Measurements from ENCODE around the gene OGDH.
"Not testable (repeated sequence)": the region's sequence is repeated elsewhere in the genome, so short reads cannot be mapped to it uniquely, and the experiment has no call there.

OGDH gene

GRCh38 chr7:44698046-44698580 lies 91.7 kb downstream of the OGDH start:
- no peak for DNase-seq (ENCODE audit: low read depth)
- no peak for TF ChIP-seq CTCF (conservative IDR thresholded peaks at IDR 0.05; ENCODE audit: low read length)
- no peak overlapping the region for H3K4me3 ChIP-seq (ENCODE audit: low read length)

DNA sequence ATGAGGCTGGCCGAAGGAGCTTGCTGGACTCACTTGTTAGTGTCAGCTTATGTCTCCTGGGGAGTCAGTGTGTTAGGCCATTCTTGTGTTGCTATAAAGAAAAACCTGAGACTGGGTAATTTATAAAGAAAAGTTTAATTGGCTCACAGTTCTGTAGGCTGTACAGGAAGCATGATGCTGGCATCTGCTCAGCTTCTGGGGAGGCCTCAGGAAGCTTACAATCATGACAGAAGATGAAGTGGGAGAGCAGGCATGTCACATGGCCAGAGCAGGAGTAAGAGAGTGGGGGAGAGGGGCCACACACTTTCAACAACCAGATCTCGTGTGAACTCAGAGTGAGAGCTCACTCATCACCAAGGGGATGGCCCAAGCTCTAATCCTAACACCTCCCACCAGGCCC lies 93.2 kb downstream of the OGDH start:
- H3K4me3 ChIP-seq (ENCODE audit: low read length); DNase-seq (ENCODE audit: low read depth): not testable (repeated sequence)

DNA sequence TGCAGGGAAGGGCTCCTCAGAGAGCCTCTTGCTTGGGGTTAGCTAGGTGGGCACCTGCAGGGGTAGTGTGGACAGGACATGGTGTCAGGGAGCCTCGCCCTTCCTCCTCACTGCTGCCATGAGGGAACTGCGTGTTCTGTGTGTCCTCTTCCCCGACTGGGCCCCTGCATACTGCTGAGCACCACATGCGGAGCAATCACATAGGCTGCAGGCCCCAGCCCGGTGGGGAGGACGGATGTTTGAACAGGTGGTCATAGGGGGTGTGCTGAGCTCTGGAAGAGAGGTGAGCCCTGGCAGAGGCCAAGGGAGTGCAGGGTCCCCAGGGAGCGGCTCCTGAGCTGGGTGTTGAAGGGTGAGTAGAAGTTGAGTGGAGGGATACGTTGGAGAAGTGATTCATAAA lies 93.9 kb downstream of the OGDH start:
- DNase-seq (ENCODE audit: low read depth), result no peak
- no peak overlapping the region for H3K4me3 ChIP-seq (ENCODE audit: low read length)
- no peak for TF ChIP-seq CTCF (conservative IDR thresholded peaks at IDR 0.05; ENCODE audit: low read length)

DNA sequence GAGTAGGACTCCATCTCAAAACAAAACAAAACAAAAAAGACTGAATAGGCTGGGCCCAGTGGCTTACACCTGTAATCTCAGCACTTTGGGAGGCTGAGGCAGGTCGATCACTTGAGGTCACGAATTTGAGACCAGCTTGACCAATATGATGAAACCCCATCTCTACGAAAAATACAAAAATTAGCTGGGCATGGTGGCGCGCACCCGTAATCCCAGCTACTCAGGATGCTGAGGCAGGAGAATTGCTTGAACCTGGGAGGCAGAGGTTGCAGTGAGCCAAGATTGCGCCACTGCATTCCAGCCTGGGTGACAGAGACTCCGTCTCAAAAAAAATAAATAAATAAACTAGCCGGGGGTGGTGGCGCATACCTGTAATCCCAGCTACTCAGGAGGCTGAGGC lies 97.0 kb downstream of the OGDH start:
- DNase-seq (ENCODE audit: low read depth); H3K4me3 ChIP-seq (ENCODE audit: low read length): not testable (repeated sequence)

GRCh38 chr7:44703921-44704320 lies 97.5 kb downstream of the OGDH start:
- no peak for TF ChIP-seq CTCF (conservative IDR thresholded peaks at IDR 0.05; ENCODE audit: low read length)
- H3K4me3 ChIP-seq (ENCODE audit: low read length), result no peak overlapping the region

GRCh38 chr7:44705434-44705833 lies 99.0 kb downstream of the OGDH start:
- H3K4me3 ChIP-seq (ENCODE audit: low read length), result no peak overlapping the region
- DNase-seq (ENCODE audit: low read depth), result no peak
- TF ChIP-seq CTCF (conservative IDR thresholded peaks at IDR 0.05; ENCODE audit: low read length), result no peak

More at GRCh38 chr7:44703921-44704320, 97.5 kb downstream of the OGDH start:
- no peak for DNase-seq (ENCODE audit: low read depth)

DNA sequence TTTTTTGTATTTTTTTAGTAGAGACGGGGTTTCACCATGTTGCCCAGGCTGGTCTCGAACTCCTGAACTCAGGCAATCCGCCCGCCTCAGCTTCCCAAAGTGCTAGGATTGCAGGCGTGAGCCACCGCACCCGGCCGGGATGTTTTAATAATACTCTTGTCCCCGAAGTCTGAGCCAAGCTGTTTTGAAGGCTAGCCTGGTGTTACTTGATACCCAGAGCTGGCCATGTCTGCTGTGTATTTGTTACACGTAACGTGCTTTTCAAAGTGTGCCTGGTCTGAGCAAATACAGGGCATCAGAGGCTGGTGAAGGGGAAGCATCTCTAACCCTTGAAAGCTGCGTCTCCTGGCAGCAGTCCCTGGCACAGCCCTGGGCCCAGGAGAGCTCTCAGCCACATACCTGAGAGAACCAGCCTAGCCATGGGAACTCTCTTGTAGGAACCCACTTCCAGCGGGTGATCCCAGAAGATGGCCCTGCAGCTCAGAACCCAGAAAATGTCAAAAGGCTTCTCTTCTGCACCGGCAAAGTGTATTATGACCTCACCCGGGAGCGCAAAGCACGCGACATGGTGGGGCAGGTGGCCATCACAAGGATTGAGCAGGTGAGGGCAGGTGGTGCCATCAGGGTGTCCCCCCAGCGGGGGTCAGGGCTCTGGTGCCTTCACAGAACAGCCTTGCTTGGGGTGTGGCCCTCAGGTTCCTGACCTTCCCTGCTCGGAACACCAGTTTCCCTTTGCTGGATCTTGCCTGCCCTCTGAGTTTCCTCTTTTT lies 100.5 kb downstream of the OGDH start:
- H3K4me3 ChIP-seq (ENCODE audit: low read length), result no peak overlapping the region
- no peak for TF ChIP-seq CTCF (conservative IDR thresholded peaks at IDR 0.05; ENCODE audit: low read length)
- no peak for DNase-seq (ENCODE audit: low read depth)

GRCh38 chr7:44707558-44708230 lies 101.3 kb downstream of the OGDH start:
- no peak for DNase-seq (ENCODE audit: low read depth)
- H3K4me3 ChIP-seq (ENCODE audit: low read length), result no peak overlapping the region
- no peak for TF ChIP-seq CTCF (conservative IDR thresholded peaks at IDR 0.05; ENCODE audit: low read length)

Measured in AG10803 (cell line).